Measurements from ENCODE around the gene AADACL4.

DNA sequence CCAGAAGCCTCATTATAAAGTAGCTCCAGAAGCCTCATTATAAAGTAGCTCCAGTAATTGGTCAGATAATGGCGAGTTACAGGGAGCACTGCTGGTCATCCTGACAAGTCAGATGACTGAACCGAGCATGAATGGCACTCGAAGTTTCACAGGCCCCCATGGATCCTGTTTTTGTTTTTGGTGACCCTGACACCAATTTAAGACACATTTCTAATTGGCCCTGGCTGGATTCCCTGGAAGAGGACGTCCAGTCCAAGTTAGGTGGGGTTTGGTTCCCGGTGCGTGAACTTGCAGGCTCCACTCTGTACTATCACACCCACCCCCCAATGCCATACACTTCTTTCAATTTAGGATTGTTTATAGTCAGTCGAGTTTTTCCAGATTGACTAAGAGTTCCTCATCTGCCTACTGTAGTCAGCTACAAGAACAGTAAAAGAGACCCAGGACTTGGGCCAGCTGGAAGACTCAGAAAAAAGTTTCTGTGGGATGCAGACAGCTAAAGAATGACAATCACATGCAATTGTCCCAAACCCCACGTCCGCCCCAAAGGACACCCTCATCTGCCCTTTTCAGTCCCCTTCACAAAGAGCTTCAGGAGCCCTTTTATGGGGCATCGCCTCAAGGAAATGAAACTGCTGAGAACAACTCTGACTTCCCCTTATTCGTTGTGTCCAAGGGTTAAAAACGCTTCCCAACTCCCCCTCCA, 28.6 kb upstream of the AADACL4 start:
- no peak for TF ChIP-seq POLR2A (IDR thresholded peaks at IDR 0.05; ENCODE audit: low read length)
- TF ChIP-seq GATA1 (IDR thresholded peaks at IDR 0.05; ENCODE audit: low read depth, low read length), result no peak
